ENCODE measurements around the gene EEF1AKMT1.

- TF ChIP-seq CTCF (IDR thresholded peaks at IDR 0.05): no peak
- TF ChIP-seq POLR2A (IDR thresholded peaks at IDR 0.05): no peak
These were observed 23.2 kb upstream of the EEF1AKMT1 start for GRCh38 chr13:20796791-20797508.
